ENCODE results near the gene SHISA6.

The SHISA6 gene

GRCh38 chr17:11240841-11241610 is at the start of gene SHISA6:
SHISA6 (plus strand) TSS chr17:11241213.
- DNase-seq: no peak

- DNase-seq: no peak
Observed at GRCh38 chr17:11195801-11196200, 45.2 kb upstream of the SHISA6 start.

- DNase-seq: no peak
Observed at GRCh38 chr17:11204991-11205390, 36.0 kb upstream of the SHISA6 start.

- DNase-seq: no peak
Observed at GRCh38 chr17:11205659-11206058, 35.4 kb upstream of the SHISA6 start.

GRCh38 chr17:11209906-11210305 is 31.1 kb upstream of the SHISA6 start:
- no peak for DNase-seq

- DNase-seq: no peak
Observed at GRCh38 chr17:11212792-11213191, 28.2 kb upstream of the SHISA6 start.

- DNase-seq: no peak
Observed at GRCh38 chr17:11216976-11217375, 24.0 kb upstream of the SHISA6 start.

- no peak for DNase-seq
Observed at GRCh38 chr17:11221196-11221595, 19.8 kb upstream of the SHISA6 start.

GRCh38 chr17:11221721-11222120 is 19.3 kb upstream of the SHISA6 start:
- DNase-seq: no peak

GRCh38 chr17:11238705-11239104 is 2.3 kb upstream of the SHISA6 start:
- DNase-seq: no peak

- no peak for DNase-seq
Observed at GRCh38 chr17:11239379-11239970, 1.5 kb upstream of the SHISA6 start.

- DNase-seq: no peak
Observed at GRCh38 chr17:11240041-11240840, 772 bp upstream of the SHISA6 start.

- DNase-seq: no peak
Observed at GRCh38 chr17:11241611-11242226, 706 bp downstream of the SHISA6 start.

GRCh38 chr17:11242411-11242810 is 1.4 kb downstream of the SHISA6 start:
- DNase-seq: no peak

- no peak for DNase-seq
Observed at GRCh38 chr17:11244776-11245175, 3.8 kb downstream of the SHISA6 start.

- DNase-seq: no peak
Observed at GRCh38 chr17:11245187-11245586, 4.2 kb downstream of the SHISA6 start.

- DNase-seq: no peak
Observed at GRCh38 chr17:11245791-11246190, 4.8 kb downstream of the SHISA6 start.

- DNase-seq: no peak
Observed at GRCh38 chr17:11250161-11250560, 9.1 kb downstream of the SHISA6 start.

- no peak for DNase-seq
Observed at GRCh38 chr17:11251561-11252107, 10.6 kb downstream of the SHISA6 start.

GRCh38 chr17:11252146-11252545 is 11.1 kb downstream of the SHISA6 start:
- DNase-seq: no peak

- no peak for DNase-seq
Observed at GRCh38 chr17:11256877-11257276, 15.9 kb downstream of the SHISA6 start.

- DNase-seq: no peak
Observed at GRCh38 chr17:11264183-11264871, 23.3 kb downstream of the SHISA6 start.
